Calu3 (cell line): ENCODE data around the gene HOXD9. TPM values are rescaled to one million over a fixed set of nuclear protein-coding genes. Genes with fewer than 3 reads are reported as not detected.

Experiments used
- BruUV-seq: library from RNA; stranded (reverse); fragments of 400-500 nt; replicated peaks from 2 replicates; lab custom pipeline; 2021; lab: Mats Ljungman, UMichigan
- CTCF ChIA-PET: fragments of 300-600 bp; sonication (Branson Sonifier 250); formaldehyde crosslinking; loops from one replicate; lab custom pipeline; 2022; ENCODE audit warnings: antibody characterized with exemption; lab: Charles Lee
- DNase-seq: peaks from one replicate; pipeline ENCODE4 v3.0.0; 2022
- H3K27ac Mint-ChIP-seq: one replicate; pipeline ENCODE4 v1.8.0; 2022; ENCODE audit warnings: mixed read lengths; ENCODE audit not compliant: unreplicated experiment
- H3K27me3 Mint-ChIP-seq: one replicate; pipeline ENCODE4 v1.8.0; 2022; ENCODE audit warnings: mixed read lengths; ENCODE audit not compliant: unreplicated experiment
- H3K36me3 Mint-ChIP-seq: one replicate; pipeline ENCODE4 v1.8.0; 2022; ENCODE audit warnings: mild to moderate bottlenecking, moderate library complexity, mixed read lengths; ENCODE audit not compliant: insufficient read depth, unreplicated experiment
- H3K4me1 Mint-ChIP-seq: one replicate; pipeline ENCODE4 v1.8.0; 2022; ENCODE audit warnings: mild to moderate bottlenecking, low read depth, mixed read lengths; ENCODE audit not compliant: unreplicated experiment
- H3K4me3 Mint-ChIP-seq: one replicate; pipeline ENCODE4 v1.8.0; 2022; ENCODE audit warnings: mild to moderate bottlenecking, low read depth, moderate library complexity, mixed read lengths; ENCODE audit not compliant: unreplicated experiment
- H3K9me3 Mint-ChIP-seq: one replicate; pipeline ENCODE4 v1.8.0; 2022; ENCODE audit warnings: low read depth, mixed read lengths; ENCODE audit not compliant: unreplicated experiment
- intact Hi-C: fragments of 100-400 bp; cut with micrococcal nuclease; formaldehyde crosslinking; loops from one replicate; pipeline ENCODE4 v1.10.0; 2022; ENCODE audit not compliant: unreplicated experiment
- total RNA-seq: library from RNA; stranded (reverse); gene quantifications from 2 replicates; pipeline ENCODE4 v1.2.3, GENCODE V29; 2022
- TF ChIP-seq, protein P1 (sequence below): fragments of 200-600 bp; IDR thresholded peaks from one replicate; pipeline ENCODE4 v1.8.0; 2022; ENCODE audit warnings: antibody characterized with exemption; ENCODE audit not compliant: unreplicated experiment

Gene HOXD9
- total RNA-seq, 1 experiment from 2014 or later: not detected

DNA sequence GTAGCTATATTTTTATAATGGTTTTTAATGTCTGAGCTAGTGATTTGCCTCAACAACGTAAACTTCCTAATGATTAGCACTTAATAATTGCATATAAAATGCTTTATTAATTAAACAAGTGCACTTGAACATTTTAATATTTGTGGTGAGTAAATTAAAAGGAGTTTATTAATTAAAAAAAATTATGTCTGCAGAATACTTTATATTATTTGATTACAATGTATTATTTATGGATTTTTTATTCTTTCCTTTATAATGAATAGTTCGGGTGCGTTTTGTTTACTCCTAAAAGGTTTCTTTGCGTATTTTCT is 9.3 kb downstream of the HOXD9 start:
- intact Hi-C loops: no loop called here
- TF ChIP-seq, protein P1, sequence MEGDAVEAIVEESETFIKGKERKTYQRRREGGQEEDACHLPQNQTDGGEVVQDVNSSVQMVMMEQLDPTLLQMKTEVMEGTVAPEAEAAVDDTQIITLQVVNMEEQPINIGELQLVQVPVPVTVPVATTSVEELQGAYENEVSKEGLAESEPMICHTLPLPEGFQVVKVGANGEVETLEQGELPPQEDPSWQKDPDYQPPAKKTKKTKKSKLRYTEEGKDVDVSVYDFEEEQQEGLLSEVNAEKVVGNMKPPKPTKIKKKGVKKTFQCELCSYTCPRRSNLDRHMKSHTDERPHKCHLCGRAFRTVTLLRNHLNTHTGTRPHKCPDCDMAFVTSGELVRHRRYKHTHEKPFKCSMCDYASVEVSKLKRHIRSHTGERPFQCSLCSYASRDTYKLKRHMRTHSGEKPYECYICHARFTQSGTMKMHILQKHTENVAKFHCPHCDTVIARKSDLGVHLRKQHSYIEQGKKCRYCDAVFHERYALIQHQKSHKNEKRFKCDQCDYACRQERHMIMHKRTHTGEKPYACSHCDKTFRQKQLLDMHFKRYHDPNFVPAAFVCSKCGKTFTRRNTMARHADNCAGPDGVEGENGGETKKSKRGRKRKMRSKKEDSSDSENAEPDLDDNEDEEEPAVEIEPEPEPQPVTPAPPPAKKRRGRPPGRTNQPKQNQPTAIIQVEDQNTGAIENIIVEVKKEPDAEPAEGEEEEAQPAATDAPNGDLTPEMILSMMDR: no peak
- no peak overlapping the region for H3K4me3 Mint-ChIP-seq
- no peaks in the 10 kb centered on the region for H3K9me3 Mint-ChIP-seq
- H3K27me3 Mint-ChIP-seq: no peaks in the 10 kb centered on the region
- no peaks in the 10 kb centered on the region for H3K36me3 Mint-ChIP-seq
- H3K27ac Mint-ChIP-seq: no peak overlapping the region
- BruUV-seq: no TSS peak
- CTCF ChIA-PET: interaction anchor here (1.2 to 1.7 kb wide), 3 partner anchors 9 to 522 kb away, joined by 4 to 5 read pairs (median 5); no protein-coding TSS in a partner anchor
- no peaks in the 10 kb centered on the region for H3K4me1 Mint-ChIP-seq
- no peak for DNase-seq

DNA sequence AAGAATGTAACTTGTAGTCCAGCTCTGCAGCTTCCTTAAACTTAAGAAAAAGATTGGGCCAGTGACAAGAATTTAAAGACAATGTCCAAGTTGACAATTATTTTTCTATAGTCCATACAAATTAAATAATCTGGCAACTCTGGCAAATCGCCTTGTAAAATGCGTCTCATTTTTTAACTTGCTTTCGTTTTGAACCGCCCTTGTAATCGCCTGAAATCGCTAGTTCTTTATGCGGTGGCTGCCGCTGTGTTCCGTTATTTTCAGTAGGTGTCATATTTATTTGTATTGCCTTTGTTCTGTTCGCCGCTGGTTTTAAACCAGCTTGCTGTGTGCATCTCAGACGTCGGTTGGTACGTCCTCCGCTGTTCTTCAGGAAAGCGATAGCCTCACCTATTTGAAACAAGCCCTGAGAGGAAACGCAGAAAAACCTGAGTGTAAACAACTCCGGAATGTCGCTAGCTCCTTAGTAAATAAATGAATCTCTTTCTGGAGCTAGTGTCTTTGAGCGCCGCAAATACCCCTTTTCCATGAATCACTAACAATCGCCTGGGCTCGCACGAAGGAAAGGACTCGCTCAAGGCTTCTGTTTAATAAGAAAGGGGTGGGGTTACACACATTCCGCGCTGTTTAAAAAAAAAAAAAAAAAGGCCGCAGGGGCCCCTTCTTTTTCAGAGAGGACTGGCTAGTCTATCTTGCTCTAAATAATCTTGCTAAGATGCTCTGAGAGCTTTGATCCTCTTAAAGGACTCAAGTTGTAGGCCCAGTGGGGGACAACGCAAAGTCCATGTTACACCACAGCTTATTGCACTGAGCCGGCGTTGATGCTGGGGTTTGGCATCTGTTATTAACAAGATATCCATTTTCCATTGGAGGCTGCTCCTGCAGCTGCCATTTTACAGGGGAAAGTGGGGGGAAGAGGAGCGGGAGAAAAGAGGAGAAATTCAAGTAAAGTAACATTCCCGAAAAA is 10.0 kb downstream of the HOXD9 start:
- Mint-ChIP-seq H3K27ac (no peak overlapping the region), H3K9me3 (no peaks in the 10 kb centered on the region), H3K27me3 (no peaks in the 10 kb centered on the region), H3K4me3 (no peak overlapping the region), H3K4me1 (no peaks in the 10 kb centered on the region), H3K36me3 (no peaks in the 10 kb centered on the region)
- TF ChIP-seq, protein P1: no peak
- no TSS peak for BruUV-seq
- intact Hi-C loops: no loop called here
- CTCF ChIA-PET: interaction anchor here (0.9 to 1.7 kb wide), 4 partner anchors 8 to 532 kb away, joined by 4 to 5 read pairs (median 4); no protein-coding TSS in a partner anchor
- no peak for DNase-seq

GRCh38 chr2:176133389-176133788 is 10.9 kb downstream of the HOXD9 start:
- BruUV-seq: no TSS peak
- no peak overlapping the region for H3K4me3 Mint-ChIP-seq
- no peaks in the 10 kb centered on the region for H3K36me3 Mint-ChIP-seq
- no peak overlapping the region for H3K27ac Mint-ChIP-seq
- intact Hi-C loops: no loop called here
- CTCF ChIA-PET: interaction anchor here (0.9 kb wide), 1 partner anchor 531 kb away, joined by 4 read pairs; no protein-coding TSS in a partner anchor
- TF ChIP-seq, protein P1: no peak
- no peaks in the 10 kb centered on the region for H3K27me3 Mint-ChIP-seq
- no peak for DNase-seq
- H3K4me1 Mint-ChIP-seq: no peaks in the 10 kb centered on the region
- H3K9me3 Mint-ChIP-seq: no peaks in the 10 kb centered on the region

- no peaks in the 10 kb centered on the region for H3K4me1 Mint-ChIP-seq
- H3K36me3 Mint-ChIP-seq: no peaks in the 10 kb centered on the region
- intact Hi-C loops: no loop called here
- no peak for DNase-seq
- H3K4me3 Mint-ChIP-seq: no peak overlapping the region
- CTCF ChIA-PET: no interaction called here
- BruUV-seq: no TSS peak
- H3K27ac Mint-ChIP-seq: no peak overlapping the region
- H3K9me3 Mint-ChIP-seq: no peaks in the 10 kb centered on the region
- TF ChIP-seq, protein P1: no peak
- H3K27me3 Mint-ChIP-seq: no peaks in the 10 kb centered on the region
These were observed 11.5 kb downstream of the HOXD9 start for GRCh38 chr2:176134035-176134434.
